GM19193 (cell line): ENCODE measurements around the gene ADARB1.

ENCODE experiments used
- POLR2A ChIP-seq: IDR thresholded peaks from 4 replicates; pipeline ENCODE4 v1.6.1; 2011; ENCODE audit not compliant: insufficient read depth, insufficient read length; ENCODE audit errors: extremely low read depth

ADARB1 gene

GRCh38 chr21:45166931-45167330 lies 92.6 kb downstream of the ADARB1 start:
- no peak for TF ChIP-seq POLR2A

- TF ChIP-seq POLR2A: no peak
These were observed 93.4 kb downstream of the ADARB1 start for GRCh38 chr21:45167796-45168222.

GRCh38 chr21:45168522-45168921 lies 94.1 kb downstream of the ADARB1 start:
- no peak for TF ChIP-seq POLR2A

- TF ChIP-seq POLR2A: no peak
These were observed 94.6 kb downstream of the ADARB1 start for GRCh38 chr21:45169001-45169400.

GRCh38 chr21:45169682-45170081 lies 95.3 kb downstream of the ADARB1 start:
- no peak for TF ChIP-seq POLR2A

GRCh38 chr21:45170987-45171386 lies 96.6 kb downstream of the ADARB1 start:
- no peak for TF ChIP-seq POLR2A

- TF ChIP-seq POLR2A: no peak
These were observed 98.0 kb downstream of the ADARB1 start for GRCh38 chr21:45172420-45172819.

- TF ChIP-seq POLR2A: no peak
These were observed 101.1 kb downstream of the ADARB1 start for GRCh38 chr21:45175326-45176095.

- TF ChIP-seq POLR2A: no peak
These were observed 101.8 kb downstream of the ADARB1 start for GRCh38 chr21:45176141-45176540.

- no peak for TF ChIP-seq POLR2A
These were observed 102.7 kb downstream of the ADARB1 start for GRCh38 chr21:45177039-45177438.

- no peak for TF ChIP-seq POLR2A
These were observed 103.8 kb downstream of the ADARB1 start for GRCh38 chr21:45178070-45178608.

GRCh38 chr21:45178971-45179370 lies 104.6 kb downstream of the ADARB1 start:
- no peak for TF ChIP-seq POLR2A

- TF ChIP-seq POLR2A: no peak
These were observed 105.3 kb downstream of the ADARB1 start for GRCh38 chr21:45179568-45180245.

GRCh38 chr21:45180246-45180599 lies 105.8 kb downstream of the ADARB1 start:
- TF ChIP-seq POLR2A: no peak

GRCh38 chr21:45182958-45183357 lies 108.6 kb downstream of the ADARB1 start:
- TF ChIP-seq POLR2A: no peak

GRCh38 chr21:45183852-45184251 lies 109.5 kb downstream of the ADARB1 start:
- no peak for TF ChIP-seq POLR2A
